SK-N-SH treated with all-trans-retinoic acid at 6 μM for 48 hours (cell line): ENCODE data around the gene TTC13.

Experiments used
- ISL1 ChIP-seq: fragments of 250-450 bp; sonication (Bioruptor Pico); IDR thresholded peaks from 2 replicates; pipeline ENCODE4 v2.1.2; 2022; ENCODE audit warnings: mild to moderate bottlenecking, moderate library complexity
- RARB ChIP-seq: fragments of 250-450 bp; sonication (Bioruptor Pico); IDR thresholded peaks from 2 replicates; pipeline ENCODE4 v1.8.0; 2021; ENCODE audit warnings: mild to moderate bottlenecking, moderate library complexity
- ZFP3 ChIP-seq: fragments of 250-450 bp; sonication (Bioruptor Pico); IDR thresholded peaks from 2 replicates; pipeline ENCODE4 v1.5.0; 2020; ENCODE audit warnings: mild to moderate bottlenecking, moderate library complexity

DNA sequence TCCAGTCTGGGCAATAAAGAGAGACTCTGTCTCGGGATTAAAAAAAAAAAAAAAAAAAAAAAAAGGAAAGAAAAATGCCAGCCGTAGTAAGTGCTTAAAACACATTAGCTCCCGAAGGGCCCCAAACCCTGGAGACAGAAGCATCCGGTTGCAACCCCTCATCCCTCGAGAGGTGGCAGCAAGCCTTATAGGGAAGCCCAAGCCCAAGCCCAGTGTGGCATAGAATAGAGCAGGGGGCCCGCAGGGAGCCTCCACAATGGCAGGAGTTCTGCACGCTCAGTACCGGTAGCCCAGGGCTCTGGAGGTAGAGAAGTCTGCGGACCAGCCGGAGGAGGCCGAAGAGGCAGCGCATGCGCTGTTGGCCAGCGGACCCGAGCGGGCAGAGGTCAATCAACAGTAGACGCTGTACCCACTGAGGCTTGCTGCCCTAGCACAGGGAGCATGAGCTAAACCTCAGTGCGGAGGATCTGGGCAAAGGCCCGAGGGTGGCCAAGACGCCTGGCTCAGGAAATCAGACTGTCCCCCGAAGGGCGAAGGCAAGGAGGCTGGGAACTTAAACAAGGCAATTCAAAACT, 76.2 kb downstream of the TTC13 start:
- no peak for TF ChIP-seq RARB (CRISPR knock-in tag)
- no peak for TF ChIP-seq ISL1 (CRISPR knock-in tag)
- no peak for TF ChIP-seq ZFP3 (CRISPR knock-in tag)
